ENCODE measurements around the gene STRN4. TPM values are rescaled to one million over a fixed set of nuclear protein-coding genes. Genes with fewer than 3 reads are reported as not detected.

The STRN4 gene
- total and polyA plus RNA-seq, 9 of the 15 experiments (the other 6 are each of a cell fraction or from before 2014, with no cell fraction given): 0.62 to 83.7 (median 36.9) TPM

DNA sequence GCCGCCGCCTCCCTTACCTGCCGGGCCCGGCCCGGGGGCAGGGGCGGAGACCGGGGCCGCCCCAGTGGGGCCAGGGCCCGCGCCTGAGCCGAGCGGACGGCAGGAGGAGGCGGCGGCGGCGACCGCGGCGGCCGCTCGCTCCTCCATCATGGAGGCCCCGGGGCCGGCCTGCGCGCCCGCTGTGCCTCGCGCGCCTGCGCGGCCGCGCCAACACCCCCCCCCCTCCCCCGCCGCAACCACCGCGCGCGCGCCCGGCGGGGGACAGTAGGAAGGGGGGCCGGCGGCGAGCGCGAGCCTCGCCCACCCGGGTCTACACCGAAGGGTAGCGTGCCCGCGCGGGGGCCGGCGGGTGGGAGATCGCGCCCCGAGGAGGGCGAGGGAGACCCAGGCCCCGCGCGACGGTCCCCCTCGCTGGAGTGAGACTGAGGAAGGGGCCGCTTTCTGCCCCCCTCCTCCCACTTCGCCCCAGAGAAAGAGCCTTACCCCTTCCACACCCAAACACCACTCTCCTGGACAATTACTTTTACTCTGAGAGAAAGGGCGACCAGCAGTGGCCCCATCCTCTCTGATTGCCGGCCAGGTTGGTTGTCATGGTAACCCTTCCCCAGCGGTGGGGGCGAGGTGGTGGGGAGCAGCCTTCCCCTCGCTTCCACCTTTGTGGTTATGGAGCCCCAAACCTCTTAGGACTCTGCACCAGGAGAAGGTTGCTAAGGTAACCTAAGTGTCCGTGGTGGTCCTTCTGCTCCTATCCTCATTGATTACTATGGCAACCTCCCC, at the start of gene STRN4 (continued):
- TF ChIP-seq, protein P1, sequence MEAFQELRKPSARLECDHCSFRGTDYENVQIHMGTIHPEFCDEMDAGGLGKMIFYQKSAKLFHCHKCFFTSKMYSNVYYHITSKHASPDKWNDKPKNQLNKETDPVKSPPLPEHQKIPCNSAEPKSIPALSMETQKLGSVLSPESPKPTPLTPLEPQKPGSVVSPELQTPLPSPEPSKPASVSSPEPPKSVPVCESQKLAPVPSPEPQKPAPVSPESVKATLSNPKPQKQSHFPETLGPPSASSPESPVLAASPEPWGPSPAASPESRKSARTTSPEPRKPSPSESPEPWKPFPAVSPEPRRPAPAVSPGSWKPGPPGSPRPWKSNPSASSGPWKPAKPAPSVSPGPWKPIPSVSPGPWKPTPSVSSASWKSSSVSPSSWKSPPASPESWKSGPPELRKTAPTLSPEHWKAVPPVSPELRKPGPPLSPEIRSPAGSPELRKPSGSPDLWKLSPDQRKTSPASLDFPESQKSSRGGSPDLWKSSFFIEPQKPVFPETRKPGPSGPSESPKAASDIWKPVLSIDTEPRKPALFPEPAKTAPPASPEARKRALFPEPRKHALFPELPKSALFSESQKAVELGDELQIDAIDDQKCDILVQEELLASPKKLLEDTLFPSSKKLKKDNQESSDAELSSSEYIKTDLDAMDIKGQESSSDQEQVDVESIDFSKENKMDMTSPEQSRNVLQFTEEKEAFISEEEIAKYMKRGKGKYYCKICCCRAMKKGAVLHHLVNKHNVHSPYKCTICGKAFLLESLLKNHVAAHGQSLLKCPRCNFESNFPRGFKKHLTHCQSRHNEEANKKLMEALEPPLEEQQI (IDR thresholded peaks at IDR 0.05): no peak
- TF ChIP-seq ZNF318 (IDR thresholded peaks at IDR 0.05; ENCODE audit: borderline replicate concordance in 1 of 2, low read depth in 1 of 2) (no peak), TCF15 (CRISPR knock-in tag; IDR thresholded peaks at IDR 0.05) (no peak), TRIM24 (IDR thresholded peaks at IDR 0.05) (no peak), NCOA4 (IDR thresholded peaks at IDR 0.05; ENCODE audit: partially characterized antibody) (no peak), ERF (CRISPR knock-in tag; IDR thresholded peaks at IDR 0.05) (0 out of 2 replicates have a peak, but pooled peaks have one; percentile 13), ZNF77 (CRISPR knock-in tag; IDR thresholded peaks at IDR 0.05) (no peak), ZNF589 (CRISPR knock-in tag; IDR thresholded peaks at IDR 0.05; ENCODE audit: low read depth) (0 out of 2 replicates have a peak, but pooled peaks have one; percentile 42), GATA2 (CRISPR knock-in tag; IDR thresholded peaks at IDR 0.05) (no peak), MLX (CRISPR knock-in tag; conservative IDR thresholded peaks at IDR 0.05) (no peak), MXD1 (CRISPR knock-in tag; IDR thresholded peaks at IDR 0.05; ENCODE audit: borderline replicate concordance, poor library complexity, severe bottlenecking) (no peak), PREB (CRISPR knock-in tag; IDR thresholded peaks at IDR 0.05) (no peak)
